Measurements from ENCODE around the gene CWC15.
"Not testable (repeated sequence)": the region's sequence is repeated elsewhere in the genome, so short reads cannot be mapped to it uniquely, and the experiment has no call there.

The CWC15 gene

GRCh38 chr11:94973099-94973968 lies at the start of gene CWC15, which contains the start of gene KDM4D:
Gene CWC15 (minus strand): TSS chr11:94973556. CDS start chr11:94972185, 1,371 bp downstream.
Gene KDM4D (plus strand): TSS chr11:94973709. CDS start chr11:94997373, 23,664 bp downstream.
- DNase-seq (ENCODE audit: low read depth), result peak; percentile 81
- no peak for TF ChIP-seq CTCF (IDR thresholded peaks at IDR 0.05; ENCODE audit: control insufficient read depth, extremely low read depth, insufficient read depth)
- peak within 1 kb of the TSS; percentile 92 for H3K4me3 ChIP-seq (ENCODE audit: low read depth, low read length)

- H3K4me3 ChIP-seq (ENCODE audit: low read depth, low read length); DNase-seq (ENCODE audit: low read depth): not testable (repeated sequence)
Observed at GRCh38 chr11:95021468-95021867, 48.1 kb upstream of the CWC15 start.

- DNase-seq (ENCODE audit: low read depth), result no peak
- no peak overlapping the region for H3K4me3 ChIP-seq (ENCODE audit: low read depth, low read length)
- TF ChIP-seq CTCF (IDR thresholded peaks at IDR 0.05; ENCODE audit: control insufficient read depth, extremely low read depth, insufficient read depth), result no peak
Observed at GRCh38 chr11:95016139-95016538, 42.8 kb upstream of the CWC15 start.

DNA sequence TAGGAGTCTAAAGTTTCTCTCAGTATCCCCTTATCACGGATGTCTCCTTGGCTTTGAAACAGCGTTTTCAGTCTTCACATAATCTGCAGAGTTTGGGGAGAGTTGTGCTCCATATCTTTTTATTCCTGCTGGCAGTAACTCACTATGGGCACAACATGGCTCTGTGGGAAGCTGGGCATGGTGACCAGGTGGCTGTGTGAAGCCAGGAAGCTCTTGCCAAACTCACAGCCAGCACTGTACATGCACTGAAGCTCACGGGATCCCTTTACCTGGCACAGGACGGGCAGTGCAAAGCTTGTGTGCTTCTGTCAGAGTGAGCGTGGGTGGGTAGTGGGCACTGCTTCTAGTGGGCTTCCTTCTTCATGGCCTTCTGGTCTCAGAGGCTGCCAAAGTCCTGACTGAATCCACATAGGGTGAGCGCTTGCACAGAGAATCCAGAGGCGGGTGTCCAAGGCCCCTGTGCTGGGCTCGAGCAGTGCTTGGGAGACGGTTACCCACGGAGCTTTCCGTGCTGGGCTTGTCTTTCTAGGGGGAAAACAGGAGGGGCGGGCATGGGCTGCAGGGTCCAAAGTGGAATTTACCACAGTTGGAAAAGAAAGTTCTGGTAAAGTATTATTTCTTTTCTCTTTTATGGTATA lies 40.9 kb upstream of the CWC15 start:
- no peak overlapping the region for H3K4me3 ChIP-seq (ENCODE audit: low read depth, low read length)
- no peak for TF ChIP-seq CTCF (IDR thresholded peaks at IDR 0.05; ENCODE audit: control insufficient read depth, extremely low read depth, insufficient read depth)
- DNase-seq (ENCODE audit: low read depth), result no peak

GRCh38 chr11:95011376-95011775 lies 38.0 kb upstream of the CWC15 start:
- no peak for DNase-seq (ENCODE audit: low read depth)
- TF ChIP-seq CTCF (IDR thresholded peaks at IDR 0.05; ENCODE audit: control insufficient read depth, extremely low read depth, insufficient read depth), result no peak

GRCh38 chr11:95005642-95006041 lies 32.3 kb upstream of the CWC15 start:
- no peak overlapping the region for H3K4me3 ChIP-seq (ENCODE audit: low read depth, low read length)
- no peak for TF ChIP-seq CTCF (IDR thresholded peaks at IDR 0.05; ENCODE audit: control insufficient read depth, extremely low read depth, insufficient read depth)

More at GRCh38 chr11:95011376-95011775, 38.0 kb upstream of the CWC15 start:
- no peak overlapping the region for H3K4me3 ChIP-seq (ENCODE audit: low read depth, low read length)

DNA sequence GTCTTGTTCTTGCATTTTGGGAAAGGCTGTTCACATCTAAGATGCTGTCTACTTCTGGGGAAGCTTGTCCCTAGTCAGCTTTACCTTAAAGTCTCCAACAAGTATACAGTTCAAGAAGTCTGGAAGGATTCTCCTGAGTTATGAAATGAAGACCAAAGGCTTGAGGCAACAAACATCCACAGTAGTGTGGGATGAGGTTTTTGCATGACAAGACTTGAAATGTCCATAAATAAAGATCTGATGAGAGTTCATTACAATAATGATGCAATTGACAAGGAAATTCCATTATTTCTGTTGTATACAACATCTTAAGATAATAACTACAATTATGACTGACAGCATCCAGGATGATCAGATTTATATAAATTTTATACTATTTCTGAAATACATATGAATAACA lies 30.4 kb upstream of the CWC15 start:
- H3K4me3 ChIP-seq (ENCODE audit: low read depth, low read length), result no peak overlapping the region
- no peak for TF ChIP-seq CTCF (IDR thresholded peaks at IDR 0.05; ENCODE audit: control insufficient read depth, extremely low read depth, insufficient read depth)
- DNase-seq (ENCODE audit: low read depth), result no peak

More at GRCh38 chr11:95005642-95006041, 32.3 kb upstream of the CWC15 start:
- DNase-seq (ENCODE audit: low read depth), result no peak

Data from LNCaP clone FGC (cell line).